SW480 (cell line): Measurements from ENCODE around the gene BPTF.
"Not testable (repeated sequence)": the region's sequence is repeated elsewhere in the genome, so short reads cannot be mapped to it uniquely, and the experiment has no call there.

Experiments used
- DNase-seq: peaks from one replicate; pipeline ENCODE4 v3.0.0-alpha.2; 2016; ENCODE audit warnings: low spot score

Gene BPTF

DNA sequence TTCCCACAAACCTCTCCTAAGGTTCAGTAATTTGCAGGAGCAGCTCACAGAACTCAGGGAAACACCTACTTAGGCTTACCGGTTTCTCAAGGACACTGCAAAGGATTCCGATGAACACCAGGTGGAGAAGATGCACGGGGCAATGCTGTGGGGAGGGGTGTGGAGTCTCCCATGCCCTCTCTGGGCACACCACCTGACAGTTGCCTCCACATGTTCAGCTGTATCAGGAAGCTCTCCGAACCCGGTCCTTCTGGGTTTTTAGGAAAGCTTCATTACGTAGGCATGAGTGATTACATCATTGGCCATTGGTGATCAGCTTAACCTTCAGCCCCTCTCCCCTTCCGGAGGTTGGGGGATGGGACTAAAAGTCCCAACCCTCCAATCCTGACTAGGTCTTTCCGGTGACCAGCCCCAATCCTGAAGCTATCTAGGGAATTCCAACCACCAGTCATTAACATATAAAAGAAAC lies 149.3 kb downstream of the BPTF start:
- DNase-seq, result no peak

DNA sequence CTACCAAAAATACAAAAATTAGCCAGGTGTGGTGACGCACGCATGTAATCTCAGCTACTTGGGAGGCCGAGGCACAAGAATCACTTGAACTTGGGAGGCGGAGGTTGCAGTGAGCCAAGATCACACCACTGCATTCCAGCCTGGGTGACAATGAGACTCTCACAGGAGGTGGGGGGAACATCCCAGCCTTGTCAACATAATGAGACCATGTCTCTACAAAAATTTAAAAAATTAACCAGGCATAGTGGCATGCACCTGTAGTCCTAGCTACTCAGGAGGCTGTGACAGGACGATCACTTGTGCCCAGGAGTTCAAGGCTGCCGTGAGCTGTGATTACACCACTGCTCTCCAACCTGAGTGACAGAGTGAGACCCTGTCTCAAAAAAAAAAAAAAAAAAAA lies 151.0 kb downstream of the BPTF start:
- DNase-seq, result not testable (repeated sequence)

DNA sequence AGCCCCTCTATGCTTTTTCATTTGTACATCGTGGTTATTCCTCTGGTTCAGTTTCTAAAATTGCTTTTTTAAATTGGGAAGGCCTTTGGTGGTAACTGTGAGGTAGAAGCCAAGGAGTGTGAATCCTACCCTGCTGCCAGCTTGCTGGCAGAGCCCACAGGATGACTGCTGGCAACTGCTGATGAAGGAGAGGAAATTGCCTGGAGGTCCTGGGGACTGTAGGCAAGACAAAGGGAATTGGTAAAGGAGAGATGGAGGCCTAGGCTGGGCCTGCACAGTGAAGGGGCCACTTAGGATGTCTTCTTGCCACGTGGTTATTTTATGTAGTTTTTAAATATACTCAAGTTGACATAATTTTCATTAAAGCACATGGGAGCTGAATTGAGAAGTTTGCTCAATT lies 155.2 kb downstream of the BPTF start:
- DNase-seq, result no peak

DNA sequence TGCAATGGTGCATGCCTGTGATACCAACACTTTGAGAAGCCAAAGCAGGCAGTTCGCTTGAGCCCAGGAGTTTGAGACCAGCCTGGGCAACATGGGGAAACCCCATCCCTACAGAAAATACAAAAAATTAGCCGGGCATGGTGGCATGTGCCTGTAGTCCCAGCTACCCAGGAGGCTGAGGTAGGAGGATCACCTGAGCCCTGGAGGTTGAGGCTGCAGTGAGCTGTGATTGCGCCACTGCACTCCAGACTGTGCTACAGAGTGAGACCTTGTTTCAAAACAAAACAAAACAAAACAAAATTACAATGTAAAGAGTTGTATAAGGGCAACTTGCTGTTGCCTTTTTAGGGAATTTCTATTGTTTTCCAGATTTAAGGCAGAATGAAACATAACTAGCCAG lies 155.6 kb downstream of the BPTF start:
- DNase-seq, result not testable (repeated sequence)

DNA sequence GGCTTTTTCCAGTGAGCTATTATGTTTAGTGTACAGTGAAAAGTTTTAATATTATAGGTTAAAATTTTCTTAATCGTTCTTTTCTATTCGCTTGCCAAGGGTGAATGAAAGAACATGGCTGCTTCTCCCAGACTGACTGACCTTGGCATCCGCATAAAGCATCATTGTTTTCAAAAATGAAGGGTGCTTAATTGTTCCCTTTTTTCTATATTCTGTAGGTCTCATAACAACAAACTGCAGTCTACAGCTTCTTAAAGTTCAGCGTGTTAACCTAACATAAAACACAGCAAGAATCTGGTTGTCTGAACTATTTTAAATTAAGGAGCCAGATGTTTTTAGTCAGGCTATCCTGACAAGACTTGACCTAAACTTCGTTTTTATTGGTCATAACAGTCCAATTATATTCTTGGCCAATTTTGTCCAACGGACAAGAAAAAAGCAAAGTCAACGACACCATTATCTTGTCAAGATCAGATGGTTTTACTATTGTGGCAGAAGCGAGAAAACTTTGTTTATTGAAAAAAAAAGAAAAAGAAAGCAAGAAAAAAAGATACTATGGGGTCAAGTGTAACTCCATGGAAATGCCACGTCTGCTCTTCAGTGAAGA lies 156.8 kb downstream of the BPTF start:
- no peak for DNase-seq

DNA sequence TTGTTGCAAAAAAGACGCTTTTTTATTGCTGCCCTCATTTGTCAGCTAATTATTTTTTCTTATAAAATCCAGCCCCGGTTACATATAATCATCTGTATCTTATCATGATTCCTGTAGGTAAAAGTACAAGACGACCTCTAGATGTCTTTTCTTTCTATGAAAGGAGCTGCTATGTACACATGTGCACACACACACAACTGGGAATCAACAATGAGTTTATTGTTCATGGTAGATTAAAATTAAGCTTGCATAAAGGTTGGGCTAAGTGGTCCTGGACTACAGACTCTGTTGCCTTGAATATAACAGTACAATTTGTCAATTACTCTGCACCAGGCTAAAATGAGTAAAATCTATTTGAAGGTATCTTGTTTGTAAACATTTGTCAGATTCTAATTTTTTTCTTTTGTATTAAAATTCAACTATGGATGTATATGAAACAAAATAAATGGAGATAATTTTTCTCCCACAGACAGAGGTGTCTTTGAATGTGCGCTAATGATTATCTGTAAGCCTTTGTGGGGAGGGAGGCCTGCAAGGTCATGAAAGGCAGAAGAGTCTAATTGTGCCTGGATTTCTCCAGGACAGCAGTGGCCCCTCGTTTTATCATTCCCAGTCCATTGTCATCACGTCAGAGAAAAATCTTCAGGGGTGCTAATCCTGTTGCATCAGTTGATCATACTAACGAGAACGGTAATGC lies 157.5 kb downstream of the BPTF start:
- no peak for DNase-seq

DNA sequence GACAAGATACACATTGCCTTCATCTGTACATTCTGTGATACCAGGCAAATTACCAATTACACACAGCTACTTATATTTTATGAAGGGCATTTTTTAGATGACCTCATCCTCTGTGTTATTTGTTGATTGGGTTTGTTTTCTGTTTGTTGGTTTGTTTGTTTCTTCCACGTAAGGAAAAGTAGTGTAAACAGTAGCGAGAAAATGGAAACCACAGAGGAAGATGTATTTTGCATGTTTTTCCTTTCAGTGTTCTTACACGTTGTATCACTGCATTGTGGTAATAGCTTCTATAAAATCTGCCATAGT lies 158.0 kb downstream of the BPTF start:
- no peak for DNase-seq

DNA sequence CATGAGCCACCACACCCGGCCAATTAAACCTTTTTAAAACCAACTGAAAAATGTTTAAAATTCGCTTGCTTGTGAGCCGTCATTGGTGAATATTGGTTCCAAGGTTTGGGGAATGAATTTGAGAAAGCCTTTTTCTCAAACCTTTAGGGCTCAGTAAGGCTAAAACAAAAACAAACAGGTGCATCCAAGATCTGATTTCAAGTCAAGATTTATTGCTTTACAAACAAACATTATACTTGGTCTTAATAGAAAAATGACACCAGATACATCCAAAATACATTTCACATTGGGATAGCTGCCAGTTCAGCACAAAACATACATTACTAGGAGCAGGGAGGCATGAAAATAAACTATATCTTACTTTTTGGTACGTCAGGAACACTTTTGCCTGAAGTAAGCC lies 165.6 kb downstream of the BPTF start:
- no peak for DNase-seq

DNA sequence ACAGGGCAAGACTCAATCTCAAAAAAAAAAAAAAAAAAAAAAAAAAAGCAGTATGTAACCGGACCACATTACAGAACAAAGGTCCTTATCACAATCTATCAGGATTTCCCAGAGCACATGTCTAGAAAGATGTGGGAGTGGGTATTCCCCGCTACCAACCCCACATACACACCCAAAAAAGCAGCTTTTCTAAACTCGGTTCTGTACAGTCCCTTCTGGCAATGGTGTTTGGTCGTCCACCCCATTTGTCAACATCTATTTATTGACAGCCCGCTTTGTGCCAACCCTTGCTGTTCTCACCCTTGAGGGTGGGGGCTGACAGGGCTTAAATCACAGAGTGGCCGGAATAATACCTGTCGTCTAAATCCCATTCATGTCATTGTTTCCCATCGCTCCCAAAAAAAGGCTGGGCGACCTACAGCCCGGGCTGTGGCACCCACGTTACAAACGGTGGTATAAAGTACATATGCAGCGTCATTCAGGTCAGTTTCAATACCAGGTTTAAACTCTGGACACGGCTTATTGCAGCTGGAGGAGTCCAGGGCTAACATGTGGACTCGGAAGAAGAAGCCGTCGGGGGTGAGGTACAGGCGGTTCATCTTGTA lies 167.3 kb downstream of the BPTF start:
- no peak for DNase-seq

DNA sequence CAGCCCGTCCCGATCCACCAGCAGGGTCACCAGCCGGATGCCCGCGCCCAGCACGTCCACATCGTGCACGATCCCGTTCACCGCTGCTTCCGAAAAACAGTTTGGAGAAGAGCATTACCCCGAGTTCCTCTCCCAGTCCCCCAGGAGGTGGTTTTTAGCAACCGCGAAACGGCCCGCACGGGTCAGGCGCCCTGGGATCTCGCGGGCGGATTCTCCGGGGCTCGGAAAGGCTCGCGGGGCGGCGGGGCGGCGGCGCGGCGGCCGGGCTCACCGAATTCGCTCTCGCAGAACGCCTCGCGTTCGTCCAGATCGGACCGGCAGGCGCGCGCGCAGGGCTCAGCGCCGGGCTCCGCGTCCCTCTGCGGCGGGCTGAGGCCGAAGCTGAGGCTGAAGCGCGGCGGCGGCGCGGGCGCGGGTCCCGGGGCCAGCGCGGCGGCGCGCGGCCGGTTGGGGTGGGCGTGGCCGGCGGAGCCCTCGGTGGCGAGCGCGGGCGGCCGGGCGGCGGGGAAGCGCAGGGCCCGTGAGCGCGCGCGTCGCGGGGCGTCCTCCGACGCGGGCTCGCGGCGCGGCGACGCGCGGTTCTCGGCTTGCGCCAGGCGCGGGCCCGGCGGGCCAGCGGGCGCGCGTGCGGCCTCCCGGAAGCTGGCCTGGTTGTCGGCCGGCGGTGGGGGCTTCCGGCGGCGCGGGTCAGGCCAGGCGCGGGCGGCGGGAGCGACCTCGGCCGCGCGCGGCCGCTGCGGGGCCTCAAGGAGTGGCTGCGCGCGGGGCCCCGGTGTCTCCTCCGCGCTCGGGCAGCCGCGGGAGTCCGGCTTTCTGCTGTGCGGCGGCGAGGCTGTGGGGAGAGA lies 168.1 kb downstream of the BPTF start:
- DNase-seq, result peak; percentile 74

DNA sequence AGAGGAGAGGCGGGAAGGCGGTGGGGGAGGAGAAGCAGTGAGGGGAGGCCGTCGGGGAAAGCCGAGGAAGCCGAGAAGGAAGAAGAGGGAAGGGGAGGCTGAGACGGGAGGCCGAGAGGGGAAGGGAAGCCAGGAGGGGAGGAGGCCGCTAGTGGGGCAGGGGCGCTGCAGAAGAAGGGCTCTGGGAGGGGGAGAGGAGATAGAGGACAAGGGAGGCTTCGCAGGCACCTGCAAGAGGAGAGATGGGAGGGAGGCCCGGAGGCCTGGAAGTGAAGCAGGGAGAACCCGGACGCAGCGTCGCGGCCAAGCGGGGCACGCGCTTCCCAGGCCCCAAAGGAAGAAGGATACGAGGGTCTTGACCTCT lies 168.7 kb downstream of the BPTF start:
- DNase-seq, result peak; percentile 44

DNA sequence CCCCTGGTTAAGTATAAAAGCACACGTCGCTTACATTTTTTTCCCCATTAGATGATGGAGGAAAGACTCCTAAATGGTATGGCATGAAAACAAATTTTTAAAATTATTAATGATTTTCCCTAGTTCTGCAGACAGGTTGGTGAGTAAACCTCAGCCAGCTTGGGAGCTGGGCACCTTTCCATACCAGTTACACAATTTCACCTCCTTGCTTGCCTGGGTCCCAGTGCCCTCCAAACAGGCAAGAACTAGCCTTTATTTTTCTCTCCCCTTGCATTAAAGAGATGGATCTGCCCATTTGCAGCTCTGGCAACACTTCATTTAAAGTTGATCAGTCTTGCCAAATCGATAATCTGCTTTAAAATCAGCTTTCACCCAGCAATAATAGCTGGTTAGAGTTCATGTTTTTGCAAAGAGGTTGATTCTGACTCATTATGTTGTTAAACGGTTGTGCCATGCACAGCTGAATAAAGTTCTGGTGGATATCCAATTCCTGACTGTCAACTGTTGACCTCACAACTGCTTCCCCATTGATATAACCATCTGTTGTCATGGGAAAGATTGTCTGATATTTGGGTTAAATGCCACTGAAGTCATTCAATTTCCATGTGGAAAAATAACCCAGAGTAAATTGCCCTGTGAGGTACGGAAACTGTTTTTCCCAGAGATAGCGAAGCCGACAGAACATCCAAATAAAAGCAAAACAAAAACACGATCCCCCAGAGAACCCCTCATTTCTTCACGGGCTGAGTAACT lies 169.7 kb downstream of the BPTF start:
- peak; percentile 44 for DNase-seq

DNA sequence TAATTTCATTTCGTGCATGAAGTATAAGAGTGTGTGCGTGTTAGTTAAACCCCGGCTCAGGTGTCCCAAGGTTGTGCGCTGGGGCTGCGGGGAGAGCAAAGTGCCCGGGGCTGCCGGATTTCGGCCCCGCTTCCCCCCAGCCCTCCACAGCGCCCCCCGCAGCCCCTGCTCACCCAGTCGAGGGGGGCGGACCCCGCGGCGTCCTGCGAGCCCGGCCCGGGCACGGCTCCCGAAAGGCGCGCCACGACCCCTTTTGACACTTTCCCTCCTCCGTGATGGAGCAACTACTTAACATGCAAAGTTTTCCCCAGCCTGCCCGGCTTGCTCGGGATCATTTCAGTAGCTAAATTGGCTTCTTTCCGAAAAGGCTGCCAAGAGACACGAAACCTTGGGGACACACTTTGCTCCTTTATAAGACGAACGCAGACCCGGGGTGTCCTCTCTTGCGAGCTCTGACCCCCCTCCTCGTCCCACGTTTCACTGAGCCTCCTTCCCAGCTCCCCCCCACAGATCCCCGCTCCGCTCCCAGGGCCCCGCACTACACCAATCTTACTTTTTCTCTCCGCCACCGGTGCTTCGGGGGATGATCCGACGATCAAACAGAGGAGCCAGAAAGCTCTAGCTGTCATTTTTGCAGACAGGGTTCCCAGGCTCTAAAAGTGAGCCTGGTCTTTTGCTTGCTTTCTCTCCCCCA lies 170.4 kb downstream of the BPTF start:
- DNase-seq, result peak; percentile 16

DNA sequence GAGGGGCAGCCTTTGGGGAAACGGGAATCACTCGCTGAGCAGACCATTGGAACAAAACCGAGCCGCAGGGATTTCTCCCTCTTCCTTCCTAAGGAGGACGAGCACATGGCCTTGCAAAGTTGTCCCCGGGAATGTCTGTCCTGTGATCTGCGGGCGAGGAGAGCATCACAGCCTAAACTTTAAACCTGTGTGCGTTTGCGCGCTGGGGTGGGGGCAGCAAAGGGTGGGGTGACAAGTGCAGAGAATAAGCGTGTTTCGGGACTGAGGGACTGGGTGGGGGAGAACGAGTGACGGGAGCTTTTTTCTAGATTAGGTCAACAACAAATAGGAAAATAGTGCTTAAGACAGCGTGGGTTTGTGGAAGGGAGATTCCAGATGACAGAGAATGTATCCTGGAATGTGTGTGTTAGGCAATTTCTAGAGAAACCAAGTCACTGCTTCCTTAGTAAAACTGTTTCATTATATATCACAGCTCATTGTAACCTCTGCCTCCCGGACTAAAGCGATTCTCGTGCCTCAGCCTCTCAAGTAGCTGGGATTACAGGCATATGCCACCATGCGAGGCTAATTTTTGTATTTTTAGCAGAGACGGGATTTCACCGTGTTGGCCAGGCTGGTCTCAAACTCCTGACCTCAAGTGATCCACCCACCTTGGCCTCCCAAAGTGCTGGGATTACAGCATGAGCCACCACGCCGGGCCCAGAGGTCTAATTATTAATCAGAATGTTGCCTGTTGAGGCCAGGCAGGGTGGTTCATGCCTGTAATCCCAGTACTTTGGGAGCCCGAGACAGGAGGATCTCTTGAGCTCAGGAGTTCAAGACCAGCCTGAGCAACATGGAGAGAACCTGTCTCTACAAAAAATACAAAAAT lies 171.2 kb downstream of the BPTF start, which contains the start of gene C17orf58:
Gene C17orf58 (minus strand): TSS at position 169 of the 871 bp plus-strand sequence. CDS start 271 bp downstream, outside the sequence.
- DNase-seq, result peak; percentile 13

DNA sequence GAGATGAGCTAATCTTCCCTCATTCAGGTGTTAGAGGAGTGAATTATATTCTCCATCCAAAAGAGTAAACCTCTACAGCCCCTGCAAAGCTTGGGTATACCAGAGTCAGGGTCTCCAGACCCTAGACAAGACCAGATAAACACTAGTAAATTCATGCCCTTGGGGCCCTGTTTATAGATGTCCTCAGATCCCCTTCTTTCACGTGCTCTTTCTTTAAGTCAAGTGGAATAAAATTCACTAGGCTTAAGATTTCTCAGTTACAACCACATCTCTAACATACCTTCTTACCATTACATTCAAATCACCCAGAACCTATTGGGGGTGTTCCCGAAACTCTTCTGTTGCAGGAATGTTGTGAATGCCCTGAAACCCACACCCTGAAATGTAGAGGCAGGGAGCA lies 173.2 kb downstream of the BPTF start:
- DNase-seq, result no peak

DNA sequence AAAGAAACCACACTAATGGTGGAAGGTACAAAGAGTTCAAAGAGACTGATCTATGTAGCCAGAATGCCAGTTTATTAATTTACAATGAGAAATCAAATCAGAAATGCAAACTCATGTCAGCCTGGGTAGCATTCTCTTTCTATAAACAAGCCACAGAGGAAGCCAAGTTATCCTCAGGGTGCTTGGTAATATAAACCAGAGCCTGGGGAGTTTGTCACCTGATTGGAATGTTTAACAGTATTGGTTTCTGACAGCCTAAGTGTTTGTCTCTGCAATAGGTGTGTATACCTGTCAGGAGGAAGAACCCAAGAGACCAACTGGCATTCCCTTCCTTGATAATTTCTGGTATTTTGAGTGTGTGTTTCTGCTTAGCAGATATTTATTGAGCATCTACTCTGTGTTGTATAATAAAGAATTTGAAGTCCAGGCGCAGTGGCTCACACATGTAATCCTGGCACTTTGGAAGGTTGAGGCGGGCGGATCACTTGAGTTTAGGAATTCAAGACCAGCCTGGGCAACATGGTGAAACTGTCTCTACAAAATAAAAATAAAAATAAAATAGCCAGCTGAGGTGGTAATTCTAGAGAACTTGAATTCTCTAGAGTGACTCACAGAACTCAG lies 174.1 kb downstream of the BPTF start:
- DNase-seq, result peak; percentile 62

DNA sequence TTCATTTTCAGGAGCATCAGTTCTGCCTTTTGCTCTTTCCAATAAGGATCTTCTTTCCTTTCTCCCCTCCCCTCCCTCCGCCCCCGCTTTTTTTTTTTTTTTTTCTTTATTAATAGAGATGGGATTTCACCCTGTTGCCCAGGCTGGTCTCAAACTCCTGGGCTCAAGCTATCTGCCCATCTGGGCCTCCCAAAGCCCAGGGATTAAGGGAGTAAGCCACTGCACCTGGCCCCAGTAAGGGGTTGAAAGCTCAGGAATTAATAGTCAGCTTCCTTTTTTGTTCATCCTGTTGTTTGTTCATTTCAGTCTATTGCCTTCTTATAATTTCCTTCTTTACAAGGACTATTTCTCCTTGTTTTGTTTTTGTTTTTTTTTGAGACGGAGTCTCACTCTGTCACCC lies 178.9 kb downstream of the BPTF start:
- no peak for DNase-seq

DNA sequence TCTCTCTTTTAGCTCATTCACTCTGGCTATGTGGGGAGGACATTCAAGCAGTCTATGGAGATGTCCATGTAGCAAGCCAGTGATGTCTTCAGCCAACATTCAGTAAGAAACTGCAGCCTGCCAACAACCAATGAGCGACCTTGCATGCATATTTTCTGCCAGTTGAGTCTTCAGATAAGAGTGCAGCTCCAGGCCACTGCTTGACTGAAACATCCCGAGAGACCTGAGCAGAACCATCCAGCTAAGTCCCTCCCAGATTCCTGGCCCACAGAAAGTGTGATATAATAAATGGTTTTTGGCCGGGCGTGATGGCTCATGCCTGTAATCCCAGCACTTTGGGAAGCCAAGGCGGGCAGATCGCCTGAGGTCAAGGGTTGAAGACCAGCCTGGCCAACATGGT lies 181.5 kb downstream of the BPTF start:
- no peak for DNase-seq

DNA sequence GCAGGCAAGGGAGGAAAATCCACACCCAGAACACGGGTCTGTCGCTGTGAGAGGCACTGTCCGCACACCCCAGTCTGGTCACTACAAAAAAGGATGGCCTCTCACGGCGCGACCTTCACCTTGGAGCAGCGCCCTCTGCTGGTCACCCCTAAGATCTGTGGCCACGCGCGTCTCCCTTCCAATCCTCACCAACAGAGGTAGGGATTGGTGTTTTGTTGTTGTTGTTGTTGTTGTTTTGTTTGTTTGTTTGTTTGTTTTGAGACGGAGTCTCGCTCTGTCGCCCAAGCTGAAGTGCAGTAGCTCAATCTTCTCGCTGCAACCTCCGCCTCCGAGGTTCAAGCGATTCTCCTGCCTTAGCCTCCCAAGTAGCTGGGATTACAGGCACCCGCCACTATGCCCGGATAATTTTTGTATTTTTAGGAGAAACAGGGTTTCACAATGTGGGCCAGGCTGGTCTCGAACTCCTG lies 185.9 kb downstream of the BPTF start:
- DNase-seq, result peak; percentile 57

DNA sequence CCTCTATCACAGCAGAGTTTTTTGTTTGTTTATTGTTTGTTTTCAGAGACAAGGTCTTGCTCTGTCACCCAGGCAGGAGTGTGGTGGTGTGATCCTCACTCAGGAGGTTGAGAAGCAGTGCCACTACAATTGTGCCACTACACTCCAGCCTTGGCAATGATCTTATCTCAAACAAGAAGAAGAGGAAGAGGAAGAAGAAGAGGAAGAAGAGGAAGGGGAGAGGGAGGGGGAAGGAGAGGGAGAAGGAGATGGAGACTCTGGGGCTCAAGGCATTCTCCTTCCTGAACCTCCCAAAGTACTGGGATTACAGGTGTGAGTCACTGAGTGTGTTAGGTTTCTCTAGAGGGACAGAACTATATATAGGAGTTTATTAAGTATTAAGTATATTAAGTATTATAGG lies 188.1 kb downstream of the BPTF start:
- DNase-seq, result no peak
